GM12878 (cell line): ENCODE measurements around the gene NHS.

ENCODE experiments used
- CEBPB ChIP-seq, 2 experiments: fragments of 150-350 bp in 1 of 2; IDR thresholded peaks; 2 replicates each; pipeline ENCODE4 v1.6.1; 2012 to 2014; ENCODE audit warnings: low read depth in 2 of 2, low read length in 2 of 2, borderline replicate concordance in 1 of 2, inconsistent platforms in 1 of 2
- CHD2 ChIP-seq: IDR thresholded peaks from 2 replicates; pipeline ENCODE4 v1.6.1; 2011; ENCODE audit warnings: low read depth, low read length, improper control_type of control experiment, borderline replicate concordance
- CTCF ChIP-seq, 3 experiments: IDR thresholded peaks in 2 of 3; conservative IDR thresholded peaks in 1 of 3; 2 replicates each; pipeline ENCODE4 v1.5.1; 2011; ENCODE audit warnings: low read depth in 3 of 3, low read length in 3 of 3, mild to moderate bottlenecking in 3 of 3, control low read depth in 2 of 3, moderate library complexity in 2 of 3, inconsistent platforms in 1 of 3, mixed read lengths in 1 of 3; ENCODE audit not compliant: control insufficient read depth in 2 of 3, insufficient read depth in 1 of 3; ENCODE audit errors: extremely low read depth in 1 of 3
- ETV6 ChIP-seq, 2 experiments: fragments of 450-650 bp in 1 of 2; IDR thresholded peaks in 1 of 2; conservative IDR thresholded peaks in 1 of 2; 2 replicates each; pipeline ENCODE4 v1.6.1; 2014; ENCODE audit warnings: antibody characterized with exemption in 1 of 2, borderline replicate concordance in 1 of 2, low read depth in 1 of 2, mild to moderate bottlenecking in 1 of 2, moderate library complexity in 1 of 2
- GABPA ChIP-seq: IDR thresholded peaks from 2 replicates; pipeline ENCODE4 v1.6.1; 2014; ENCODE audit warnings: antibody characterized with exemption, low read depth, mild to moderate bottlenecking, inconsistent platforms
- MTA3 ChIP-seq: IDR thresholded peaks from 2 replicates; pipeline ENCODE4 v1.6.1; 2012; ENCODE audit warnings: low read length, inconsistent platforms, borderline replicate concordance
- NKRF ChIP-seq: fragments of 450-650 bp; conservative IDR thresholded peaks from 2 replicates; pipeline ENCODE4 v1.6.1; 2017; ENCODE audit warnings: mild to moderate bottlenecking, moderate library complexity
- POLR2A ChIP-seq: IDR thresholded peaks from 2 replicates; pipeline ENCODE4 v1.6.1; 2011; ENCODE audit warnings: low read depth, mild to moderate bottlenecking, low read length
- RAD21 ChIP-seq: IDR thresholded peaks from 2 replicates; pipeline ENCODE4 v1.6.1; 2011; ENCODE audit warnings: mild to moderate bottlenecking, low read depth, low read length, moderate library complexity; ENCODE audit not compliant: insufficient read depth
- RBBP5 ChIP-seq: fragments of 200-600 bp; sonication (generic); conservative IDR thresholded peaks from 2 replicates; pipeline ENCODE4 v1.6.1; 2016
- TAF1 ChIP-seq: IDR thresholded peaks from 2 replicates; pipeline ENCODE4 v1.6.1; 2011; ENCODE audit warnings: mild to moderate bottlenecking, low read depth, low read length, borderline replicate concordance
- TCF7 ChIP-seq: IDR thresholded peaks from 2 replicates; pipeline ENCODE4 v1.6.1; 2014; ENCODE audit warnings: antibody characterized with exemption, borderline replicate concordance
- TF ChIP-seq, protein P1 (sequence below): IDR thresholded peaks from 2 replicates; pipeline ENCODE4 v1.6.1; 2011; ENCODE audit warnings: borderline replicate concordance, low read depth, mild to moderate bottlenecking, moderate library complexity, low read length; ENCODE audit not compliant: insufficient read depth, poor library complexity, severe bottlenecking
- TF ChIP-seq, protein P2 (sequence below): IDR thresholded peaks from 2 replicates; pipeline ENCODE4 v1.6.1; 2011; ENCODE audit warnings: low read depth, low read length, improper control_type of control experiment, borderline replicate concordance

DNA sequence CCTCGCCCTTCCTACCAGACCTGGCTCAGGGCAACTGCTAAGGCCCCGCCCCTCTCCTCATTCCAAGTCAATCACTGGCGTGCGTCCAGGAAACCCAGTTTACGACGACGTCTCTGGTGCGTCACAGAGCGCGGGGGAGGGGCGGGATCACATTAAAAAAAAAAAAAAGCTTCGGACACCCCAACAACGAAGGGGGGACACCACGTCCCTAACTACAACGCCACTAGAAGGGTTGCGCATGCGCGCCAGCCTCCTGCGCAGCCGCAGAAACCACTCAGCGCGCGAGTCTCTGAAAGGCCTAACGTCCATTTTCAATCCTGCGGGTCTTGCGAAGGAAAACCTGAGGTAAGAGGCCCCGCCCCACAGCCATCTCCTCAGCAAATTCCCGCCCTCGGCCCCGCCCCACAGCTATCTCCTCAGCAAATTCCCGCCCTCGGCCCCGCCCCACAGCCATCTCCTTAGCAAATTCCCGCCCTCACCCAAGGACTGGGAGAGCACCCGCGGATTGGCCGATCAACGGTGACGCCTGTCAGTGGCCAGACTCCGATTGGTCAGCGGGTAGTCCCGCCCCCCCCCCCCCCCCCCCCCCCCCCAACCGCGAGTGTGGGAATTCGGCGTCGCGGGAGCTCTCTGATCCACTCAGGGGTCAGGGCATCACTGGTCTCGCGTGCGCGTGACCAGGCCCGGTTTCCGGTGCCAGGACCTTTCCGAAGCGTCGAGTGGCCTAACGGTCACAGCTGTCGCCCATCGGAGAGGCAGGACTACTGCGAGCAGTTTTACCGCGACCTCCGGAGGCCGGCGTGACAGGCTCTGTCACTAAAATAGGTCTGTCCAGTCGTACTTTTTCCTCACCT is 362.1 kb downstream of the NHS start, which contains the start of gene SCML1:
- no peak for TF ChIP-seq CHD2
- no peak for TF ChIP-seq RBBP5
- TF ChIP-seq CTCF (IDR thresholded peaks at IDR 0.05 in 2 of 3, conservative IDR thresholded peaks at IDR 0.05 in 1 of 3; ENCODE audit: control insufficient read depth in 2 of 3, extremely low read depth in 1 of 3, insufficient read depth in 1 of 3, low read depth in 3 of 3, low read length in 3 of 3) = no peak
- no peak; the same call in 1 of the 2 replicates for TF ChIP-seq NKRF
- TF ChIP-seq ETV6 (conservative IDR thresholded peaks at IDR 0.05 in 1 of 2, IDR thresholded peaks at IDR 0.05 in 1 of 2; ENCODE audit: borderline replicate concordance in 1 of 2, low read depth in 1 of 2) = no peak
- TF ChIP-seq, protein P1, sequence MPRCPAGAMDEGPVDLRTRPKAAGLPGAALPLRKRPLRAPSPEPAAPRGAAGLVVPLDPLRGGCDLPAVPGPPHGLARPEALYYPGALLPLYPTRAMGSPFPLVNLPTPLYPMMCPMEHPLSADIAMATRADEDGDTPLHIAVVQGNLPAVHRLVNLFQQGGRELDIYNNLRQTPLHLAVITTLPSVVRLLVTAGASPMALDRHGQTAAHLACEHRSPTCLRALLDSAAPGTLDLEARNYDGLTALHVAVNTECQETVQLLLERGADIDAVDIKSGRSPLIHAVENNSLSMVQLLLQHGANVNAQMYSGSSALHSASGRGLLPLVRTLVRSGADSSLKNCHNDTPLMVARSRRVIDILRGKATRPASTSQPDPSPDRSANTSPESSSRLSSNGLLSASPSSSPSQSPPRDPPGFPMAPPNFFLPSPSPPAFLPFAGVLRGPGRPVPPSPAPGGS = no peak
- TF ChIP-seq CEBPB (IDR thresholded peaks at IDR 0.05; ENCODE audit: borderline replicate concordance in 1 of 2, low read depth in 2 of 2, low read length in 2 of 2) = no peak
- TF ChIP-seq TCF7 = no peak
- no peak for TF ChIP-seq POLR2A
- TF ChIP-seq MTA3 = no peak
- TF ChIP-seq, protein P2, sequence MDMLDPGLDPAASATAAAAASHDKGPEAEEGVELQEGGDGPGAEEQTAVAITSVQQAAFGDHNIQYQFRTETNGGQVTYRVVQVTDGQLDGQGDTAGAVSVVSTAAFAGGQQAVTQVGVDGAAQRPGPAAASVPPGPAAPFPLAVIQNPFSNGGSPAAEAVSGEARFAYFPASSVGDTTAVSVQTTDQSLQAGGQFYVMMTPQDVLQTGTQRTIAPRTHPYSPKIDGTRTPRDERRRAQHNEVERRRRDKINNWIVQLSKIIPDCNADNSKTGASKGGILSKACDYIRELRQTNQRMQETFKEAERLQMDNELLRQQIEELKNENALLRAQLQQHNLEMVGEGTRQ = no peak
- TF ChIP-seq GABPA = no peak
- no peak for TF ChIP-seq TAF1
- no peak for TF ChIP-seq RAD21
